Myocyte (in vitro differentiated cells): ENCODE results near the gene NACA2. TPM values are rescaled to one million over a fixed set of nuclear protein-coding genes. Genes with fewer than 3 reads are reported as not detected.
"Not testable (repeated sequence)": the region's sequence is repeated elsewhere in the genome, so short reads cannot be mapped to it uniquely, and the experiment has no call there.

ENCODE experiments used
- DNase-seq: peaks from one replicate; pipeline ENCODE4 v3.0.0-alpha.2; 2012; ENCODE audit warnings: low read depth
- total RNA-seq: library from RNA; depleted of rRNA; stranded (reverse); fragments of >200 nt; gene quantifications from 2 replicates; pipeline ENCODE4 v1.2.3, GENCODE V29; 2014

The NACA2 gene
- total RNA-seq, 1 donor from 2014 or later, result not detected

- no peak for DNase-seq
These were observed 12.4 kb downstream of the NACA2 start for GRCh38 chr17:61578645-61579044.

- DNase-seq, result no peak
These were observed 15.0 kb downstream of the NACA2 start for GRCh38 chr17:61575983-61576382.

- DNase-seq, result no peak
These were observed 15.6 kb downstream of the NACA2 start for GRCh38 chr17:61575352-61575975.

GRCh38 chr17:61574542-61575351 is 16.3 kb downstream of the NACA2 start:
- peak; percentile 49 for DNase-seq

DNA sequence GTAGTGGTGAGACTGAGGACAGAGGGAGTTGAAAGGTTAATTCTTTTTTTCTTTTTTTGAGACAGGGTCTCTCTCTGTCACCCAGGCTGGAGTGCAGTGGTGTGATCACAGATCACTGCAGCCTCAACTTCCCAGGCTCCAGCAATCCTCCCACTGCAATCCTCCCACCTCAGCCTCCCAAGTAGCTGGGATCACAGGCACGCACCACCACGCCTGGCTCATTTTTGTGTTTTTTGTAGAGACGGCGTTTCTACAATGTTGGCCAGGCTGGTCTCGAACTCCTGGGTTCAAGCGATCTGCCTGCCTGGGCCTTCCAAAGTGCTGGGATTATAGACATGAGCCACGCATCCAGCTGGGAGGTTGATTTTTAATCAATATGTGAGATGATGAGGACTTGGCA is 18.5 kb downstream of the NACA2 start:
- DNase-seq, result not testable (repeated sequence)

- no peak for DNase-seq
These were observed 19.4 kb downstream of the NACA2 start for GRCh38 chr17:61571624-61572023.

DNA sequence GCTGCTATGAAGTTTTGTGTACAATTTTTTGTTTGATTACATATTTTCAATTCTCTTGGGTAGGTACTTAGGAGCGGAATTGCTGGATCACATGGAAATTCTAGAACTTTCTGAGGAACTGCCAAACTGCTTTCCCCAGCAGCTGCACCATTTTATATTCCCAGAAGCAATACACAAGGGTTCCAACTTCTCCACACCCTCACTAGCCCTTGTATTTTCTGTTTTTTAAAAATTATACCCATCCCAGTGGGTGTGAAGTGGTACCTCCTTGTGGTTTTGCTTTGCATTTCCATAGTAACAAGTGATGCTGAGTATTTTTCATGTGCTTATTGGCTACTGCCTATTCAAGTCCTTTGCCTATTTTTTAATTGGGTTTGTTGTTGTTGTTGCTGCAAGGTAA is 20.9 kb downstream of the NACA2 start:
- no peak for DNase-seq

- DNase-seq, result not testable (repeated sequence)
These were observed 21.5 kb downstream of the NACA2 start for GRCh38 chr17:61569525-61569924.

DNA sequence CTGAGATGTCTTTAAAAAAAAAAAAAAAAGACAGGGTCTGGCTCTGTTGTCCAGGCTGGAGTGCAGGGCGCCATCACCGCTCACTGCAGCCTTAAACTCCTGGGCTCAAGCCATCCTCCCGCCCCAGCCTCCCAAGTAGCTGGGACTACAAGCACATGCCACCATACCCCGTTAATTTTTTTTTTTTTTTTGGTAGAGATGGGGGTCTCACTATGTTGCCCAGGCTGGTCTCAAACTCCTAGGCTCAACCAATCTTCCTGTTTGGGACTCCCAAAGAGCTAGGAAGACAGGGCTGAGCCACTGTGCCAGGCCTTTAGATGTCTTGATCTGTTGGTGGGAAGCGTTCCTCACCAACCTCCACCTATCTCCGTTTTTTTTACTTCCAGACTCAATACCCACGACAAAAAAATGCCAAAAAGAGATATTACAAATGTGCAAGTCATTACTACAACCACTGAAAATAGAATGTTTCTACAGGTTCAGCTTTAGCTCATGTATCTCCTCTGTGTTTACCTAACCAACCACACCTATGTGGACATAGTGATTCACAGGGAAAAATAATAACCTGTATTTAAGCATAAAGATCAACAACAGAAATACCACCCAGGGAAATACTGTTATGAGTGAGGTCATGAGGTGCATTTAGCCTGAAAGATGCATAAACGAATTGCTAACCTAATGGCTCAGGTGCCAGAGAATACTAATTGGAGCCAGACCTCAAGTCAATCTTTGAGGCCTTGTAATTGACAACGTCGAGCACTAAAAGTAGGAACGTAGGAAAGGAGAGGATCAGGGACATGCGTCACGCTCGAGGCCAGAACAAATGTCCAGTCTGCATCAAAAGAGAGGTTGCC is 22.6 kb downstream of the NACA2 start:
- no peak for DNase-seq

GRCh38 chr17:61567045-61567802 is 23.8 kb downstream of the NACA2 start:
- DNase-seq, result no peak

DNA sequence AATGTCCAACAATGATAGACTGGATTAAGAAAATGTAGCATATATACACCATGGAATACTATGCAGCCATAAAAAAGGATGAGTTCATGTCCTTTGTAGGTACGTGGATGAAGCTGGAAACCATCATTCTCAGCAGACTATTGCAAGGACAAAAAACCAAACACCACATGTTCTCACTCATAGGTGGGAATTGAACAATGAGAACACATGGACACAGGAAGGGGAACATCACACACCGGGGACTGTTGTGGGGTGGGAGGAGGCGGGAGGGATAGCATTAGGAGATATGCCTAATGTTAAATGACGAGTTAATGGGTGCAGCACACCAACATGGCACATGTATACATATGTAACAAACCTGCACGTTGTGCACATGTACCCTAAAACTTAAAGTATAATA is 24.6 kb downstream of the NACA2 start:
- not testable (repeated sequence) for DNase-seq

- DNase-seq, result not testable (repeated sequence)
These were observed 25.2 kb downstream of the NACA2 start for GRCh38 chr17:61565850-61566249.

- no peak for DNase-seq
These were observed 25.8 kb downstream of the NACA2 start for GRCh38 chr17:61565213-61565612.

DNA sequence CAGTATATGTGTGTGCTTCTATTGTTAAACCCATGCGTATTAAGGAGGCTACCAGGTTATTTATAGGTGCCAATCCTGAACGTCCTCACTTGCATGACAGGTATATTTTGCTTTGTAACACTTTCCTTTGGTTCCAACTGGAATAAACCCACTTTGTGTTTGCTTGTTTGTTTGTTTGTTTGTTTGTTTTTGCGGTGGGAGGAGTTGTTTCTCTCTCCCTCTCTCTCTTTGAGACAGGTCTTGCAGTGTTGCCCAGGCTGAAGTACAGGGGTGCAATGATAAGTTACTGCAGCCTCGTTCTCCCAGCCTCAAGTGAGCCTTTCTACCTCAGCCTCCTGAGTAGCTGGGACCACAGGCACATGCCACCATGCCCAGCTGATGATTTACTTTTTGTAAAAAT is 28.7 kb downstream of the NACA2 start:
- no peak for DNase-seq

DNA sequence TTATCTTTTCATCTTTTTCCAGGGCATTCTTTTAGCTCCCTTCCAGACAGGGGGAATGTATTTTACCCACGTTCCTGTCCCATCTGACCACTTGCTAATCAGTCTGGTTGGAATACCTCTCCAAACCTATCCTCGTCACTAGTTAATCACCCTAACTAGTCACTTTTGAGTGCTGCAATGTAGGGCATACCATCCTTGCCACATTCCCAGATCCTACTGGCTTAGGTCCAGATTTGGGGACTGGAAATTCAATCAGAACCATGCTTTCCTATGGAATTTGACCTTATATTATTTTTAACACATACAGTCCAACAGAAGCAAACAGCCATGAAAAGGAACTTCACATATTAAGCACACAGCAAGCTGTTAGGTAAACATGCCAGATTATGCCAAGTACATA is 29.7 kb downstream of the NACA2 start:
- DNase-seq, result no peak

- no peak for DNase-seq
These were observed 30.9 kb downstream of the NACA2 start for GRCh38 chr17:61560071-61560470.

DNA sequence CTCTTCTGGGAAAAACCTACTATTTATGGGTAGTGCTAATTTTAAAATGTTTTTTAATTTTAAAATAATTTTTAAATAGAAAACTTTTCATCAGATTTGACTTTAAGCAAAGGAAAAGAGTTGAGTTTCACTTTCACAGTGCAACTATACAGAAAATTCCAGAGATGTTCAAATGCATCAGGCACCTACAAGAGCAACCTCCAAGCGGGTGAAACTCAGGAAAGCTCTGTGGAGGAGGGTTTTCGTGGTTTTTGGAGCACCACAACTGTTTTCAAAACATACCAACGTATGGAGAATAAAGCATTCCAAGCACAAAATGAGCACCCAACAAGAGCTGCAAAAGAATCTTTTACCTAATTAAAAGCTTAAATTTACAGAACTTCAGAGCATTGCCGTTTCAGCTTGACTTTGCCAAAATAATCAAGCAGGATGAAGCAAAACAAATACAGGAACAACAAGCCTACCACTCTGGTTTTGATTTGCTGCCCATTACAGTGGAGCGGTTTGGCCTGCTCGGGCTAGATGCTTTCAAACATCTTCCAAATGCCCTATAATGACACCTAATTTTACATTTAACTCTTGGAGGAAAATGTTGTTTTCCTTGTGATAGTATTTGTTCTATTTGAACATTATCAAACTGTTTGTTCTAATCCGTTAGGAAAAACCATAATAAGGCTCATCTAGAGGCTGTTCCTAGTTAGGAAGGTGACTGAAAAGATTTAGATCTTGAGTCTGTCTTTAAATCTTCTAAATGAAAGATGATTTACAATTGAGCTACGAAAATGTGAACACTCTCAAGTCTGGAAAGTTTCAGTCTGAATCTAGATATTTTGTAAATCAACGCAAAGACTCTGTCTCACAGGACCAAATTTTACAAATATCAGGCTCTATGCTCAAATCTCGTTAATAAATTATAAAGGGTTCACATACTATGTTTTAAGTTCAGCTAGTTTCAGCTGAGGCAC is 34.5 kb downstream of the NACA2 start:
- DNase-seq, result no peak

DNA sequence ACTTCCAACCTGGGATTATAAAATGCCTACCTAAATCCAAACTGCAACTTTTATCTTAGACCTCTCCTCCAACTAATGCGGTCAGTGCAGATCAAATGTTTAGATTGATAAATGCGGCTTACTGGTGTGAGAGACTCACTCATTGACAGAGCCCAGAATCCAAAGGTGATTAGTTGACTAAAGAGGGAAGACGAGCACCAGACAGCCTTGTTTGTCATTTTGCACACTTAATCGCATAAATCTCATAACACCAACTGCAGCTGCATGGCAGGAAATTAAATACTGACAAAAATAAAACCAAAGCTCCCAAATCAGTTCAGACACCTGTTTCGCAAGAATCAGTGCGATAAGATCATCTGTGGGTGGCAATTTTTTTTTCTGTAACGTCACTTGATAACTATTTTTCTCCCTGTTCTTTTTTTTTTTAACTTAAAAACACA is 35.9 kb downstream of the NACA2 start:
- no peak for DNase-seq

DNA sequence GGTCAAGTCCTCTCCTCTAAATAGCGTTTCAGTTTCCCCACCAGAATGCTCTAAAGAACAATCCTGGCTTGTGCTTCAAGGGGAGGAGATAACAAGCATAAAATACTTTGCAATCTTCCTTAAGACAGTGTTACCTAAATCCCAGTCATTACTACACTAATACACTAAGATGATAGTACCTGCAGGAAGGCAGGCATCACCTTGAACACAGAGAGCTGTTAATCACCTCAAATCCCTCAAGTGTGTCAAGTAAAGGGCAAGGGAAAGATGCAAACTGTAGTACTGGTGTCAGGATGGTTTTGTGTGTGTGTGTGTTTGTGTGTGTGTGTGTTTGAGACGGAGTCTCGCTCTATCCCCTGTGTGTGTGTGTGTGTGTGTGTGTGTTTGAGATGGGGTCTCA is 36.8 kb downstream of the NACA2 start:
- no peak for DNase-seq

- not testable (repeated sequence) for DNase-seq
These were observed 38.5 kb downstream of the NACA2 start for GRCh38 chr17:61552560-61552959.
